Heart left ventricle (tissue), 13 donors: ENCODE data around the gene AAMP.

Source experiments
- POLR2A ChIP-seq, 2 donors: fragments of 450-650 bp; IDR thresholded peaks; one replicate each; pipeline ENCODE4 v1.6.1; 2017; ENCODE audit warnings: antibody characterized with exemption in 2 of 2, mild to moderate bottlenecking in 2 of 2, moderate library complexity in 2 of 2
- TF ChIP-seq, protein P1 (sequence below), 12 donors: fragments of 200-600 bp; sonication (generic) in 4 of 12; IDR thresholded peaks; one replicate each; pipeline versions ENCODE4 v1.5.0 to v1.8.0; 2018 to 2022; ENCODE audit warnings: antibody characterized with exemption in 12 of 12, mild to moderate bottlenecking in 5 of 12
- donor health status: ischemic (EF 13 %, LVEDD 7.1; RV severe dilation, severe dysfunction).
- donor health status: DM: no; HTN: yes; CAD: no.
- donor health status: DM: no; HTN: no; CAD: no.
- donor health status: ischemic (EF 25% LVEDD 6.9; RV normal size, moderate dysfunction).
- donor health status: ischemic (EF 25% LVEDD 5.7; RV mildly dilated, moderate dysfunction).
- donor health status: ischemic (EF 35%, LVEDD 5.7; RV mildly dilated, moderate dysfunction).
- donor health status: nonischemic (EF 11% LVEDD 7.7; RV severe dilation, severe dysfunction).
- donor health status: DM: yes; HTN: yes; CAD: no.
- donor health status: PGD.
- donor health status: ischemic (EF 29% LVEDD 5.4; RV normal size, mild dysfunction).
- donor health status: nonischemic (EF 23%, LVEDD 6.1; RV moderate dilation, normal function).

DNA sequence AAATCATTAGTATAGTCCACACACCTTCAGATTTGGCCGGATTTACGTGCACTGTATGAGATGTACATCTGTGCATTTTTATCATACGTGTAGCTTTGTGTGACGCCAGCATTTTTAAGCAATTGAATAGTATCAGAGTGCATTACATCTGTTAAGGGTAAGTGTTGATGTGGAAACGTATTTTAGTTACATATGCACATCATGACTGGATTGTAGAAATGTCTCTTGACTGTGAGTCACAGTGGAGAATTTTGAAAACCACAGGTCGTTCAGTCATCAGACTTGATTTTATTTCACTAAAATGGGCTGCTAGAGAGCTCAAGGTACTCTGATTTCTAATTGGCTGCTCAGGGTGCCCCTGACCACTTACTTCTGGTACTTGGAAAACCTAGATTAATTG is 14.5 kb downstream of the AAMP start:
- TF ChIP-seq, protein P1, sequence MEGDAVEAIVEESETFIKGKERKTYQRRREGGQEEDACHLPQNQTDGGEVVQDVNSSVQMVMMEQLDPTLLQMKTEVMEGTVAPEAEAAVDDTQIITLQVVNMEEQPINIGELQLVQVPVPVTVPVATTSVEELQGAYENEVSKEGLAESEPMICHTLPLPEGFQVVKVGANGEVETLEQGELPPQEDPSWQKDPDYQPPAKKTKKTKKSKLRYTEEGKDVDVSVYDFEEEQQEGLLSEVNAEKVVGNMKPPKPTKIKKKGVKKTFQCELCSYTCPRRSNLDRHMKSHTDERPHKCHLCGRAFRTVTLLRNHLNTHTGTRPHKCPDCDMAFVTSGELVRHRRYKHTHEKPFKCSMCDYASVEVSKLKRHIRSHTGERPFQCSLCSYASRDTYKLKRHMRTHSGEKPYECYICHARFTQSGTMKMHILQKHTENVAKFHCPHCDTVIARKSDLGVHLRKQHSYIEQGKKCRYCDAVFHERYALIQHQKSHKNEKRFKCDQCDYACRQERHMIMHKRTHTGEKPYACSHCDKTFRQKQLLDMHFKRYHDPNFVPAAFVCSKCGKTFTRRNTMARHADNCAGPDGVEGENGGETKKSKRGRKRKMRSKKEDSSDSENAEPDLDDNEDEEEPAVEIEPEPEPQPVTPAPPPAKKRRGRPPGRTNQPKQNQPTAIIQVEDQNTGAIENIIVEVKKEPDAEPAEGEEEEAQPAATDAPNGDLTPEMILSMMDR (IDR thresholded peaks at IDR 0.05), result no peak
- TF ChIP-seq POLR2A (IDR thresholded peaks at IDR 0.05), result no peak
